ENCODE measurements around the gene PSAPL1. TPM values are rescaled to one million over a fixed set of nuclear protein-coding genes. Genes with fewer than 3 reads are reported as not detected.

PSAPL1 gene
- total and polyA plus RNA-seq, 9 donors, result 0.34 TPM; not detected in 8

- intact Hi-C loops (cut with DNase I), result no loop called here
- Histone ChIP-seq H3K4me3 (no peak overlapping the region), H3K4me1 (ENCODE audit: insufficient read depth) (peaks cover 8% of the 10 kb centered on the region), H3K27me3 (no peaks in the 10 kb centered on the region), H3K36me3 (no peaks in the 10 kb centered on the region), H3K27ac (no peak overlapping the region), H3K9me3 (no peaks in the 10 kb centered on the region)
- 84 to 91% (median 90%) methylated on average over 14 of the region's 14 CpGs for WGBS, 3 donors
- TF ChIP-seq CTCF (IDR thresholded peaks at IDR 0.05) (no peak), POLR2A (IDR thresholded peaks at IDR 0.05) (no peak), EP300 (IDR thresholded peaks at IDR 0.05) (no peak)
- DNase-seq, result peak in 1 of 5 donors; percentile 2
These were observed 38.4 kb downstream of the PSAPL1 start for GRCh38 chr4:7396186-7396910.

- intact Hi-C loops (cut with DNase I), result no loop called here
- Histone ChIP-seq H3K36me3 (no peaks in the 10 kb centered on the region), H3K27me3 (no peaks in the 10 kb centered on the region), H3K9me3 (no peaks in the 10 kb centered on the region), H3K4me1 (ENCODE audit: insufficient read depth) (peaks cover 8% of the 10 kb centered on the region), H3K4me3 (no peak overlapping the region), H3K27ac (no peak overlapping the region)
- WGBS, 3 donors, result 89 to 94% (median 90%) methylated on average over 8 of the region's 8 CpGs
- DNase-seq, result peak in 1 of 5 donors; percentile 6
- TF ChIP-seq CTCF (IDR thresholded peaks at IDR 0.05) (no peak), EP300 (IDR thresholded peaks at IDR 0.05) (no peak), POLR2A (IDR thresholded peaks at IDR 0.05) (no peak)
These were observed 39.1 kb downstream of the PSAPL1 start for GRCh38 chr4:7395645-7396044.

GRCh38 chr4:7394681-7395451 lies 39.9 kb downstream of the PSAPL1 start:
- H3K36me3 ChIP-seq, result no peaks in the 10 kb centered on the region
- no peaks in the 10 kb centered on the region for H3K27me3 ChIP-seq
- intact Hi-C loops (cut with DNase I), result loop anchor here in 2 of 4 donors (5.0 kb wide), 1 partner anchor 203 kb away; the partner anchor contains the start of gene SORCS2 (in 2 of the 2)
- H3K9me3 ChIP-seq, result no peaks in the 10 kb centered on the region
- DNase-seq, result peak in 1 of 5 donors; percentile 5
- no peak overlapping the region for H3K27ac ChIP-seq
- H3K4me1 ChIP-seq (ENCODE audit: insufficient read depth), result peaks cover 9% of the 10 kb centered on the region
- H3K4me3 ChIP-seq, result no peak overlapping the region
- WGBS, 3 donors, result 81 to 87% (median 86%) methylated on average over 21 of the region's 21 CpGs
- no peak for TF ChIP-seq POLR2A (IDR thresholded peaks at IDR 0.05)
- no peak for TF ChIP-seq CTCF (IDR thresholded peaks at IDR 0.05)
- no peak for TF ChIP-seq EP300 (IDR thresholded peaks at IDR 0.05)

- H3K9me3 ChIP-seq, result no peaks in the 10 kb centered on the region
- H3K4me1 ChIP-seq (ENCODE audit: insufficient read depth), result peaks cover 16% of the 10 kb centered on the region
- peak in 1 of 5 donors; percentile 3 for DNase-seq
- no peak overlapping the region for H3K4me3 ChIP-seq
- H3K27me3 ChIP-seq, result no peaks in the 10 kb centered on the region
- 83 to 85% (median 85%) methylated on average over 29 of the region's 29 CpGs for WGBS, 3 donors
- intact Hi-C loops (cut with DNase I), result loop anchor here in 2 of 4 donors (5.0 kb wide), 1 partner anchor 202 kb away; the partner anchor contains the start of gene SORCS2 (in 2 of the 2)
- H3K36me3 ChIP-seq, result no peaks in the 10 kb centered on the region
- TF ChIP-seq EP300 (IDR thresholded peaks at IDR 0.05) (no peak), POLR2A (IDR thresholded peaks at IDR 0.05) (no peak), CTCF (IDR thresholded peaks at IDR 0.05) (no peak)
- H3K27ac ChIP-seq, result no peak overlapping the region
These were observed 40.8 kb downstream of the PSAPL1 start for GRCh38 chr4:7393601-7394575.

All from ovary (tissue), 9 donors.